KOPT-K1 (cell line): ENCODE results near the gene DFFB.
A peak's percentile ranks its signal among the peaks of the same experiment; 100 is the strongest.

Source experiments
- H3K27ac ChIP-seq: fragments of 200-600 bp; sonication (generic); 2 replicates; pipeline ENCODE4 v1.5.1; 2016; ENCODE audit warnings: antibody characterized with exemption, mild to moderate bottlenecking, low read depth, low read length; ENCODE audit not compliant: poor library complexity, severe bottlenecking
- H3K36me3 ChIP-seq: fragments of 200-600 bp; sonication (generic); 2 replicates; pipeline ENCODE4 v1.5.1; 2017; ENCODE audit warnings: antibody characterized with exemption, mild to moderate bottlenecking, low read length, moderate library complexity; ENCODE audit not compliant: insufficient read depth
- H3K9me3 ChIP-seq: fragments of 200-600 bp; sonication (generic); 2 replicates; pipeline ENCODE4 v1.5.1; 2017; ENCODE audit warnings: antibody characterized with exemption, low read length, mild to moderate bottlenecking; ENCODE audit not compliant: insufficient read depth, poor library complexity, severe bottlenecking

Gene DFFB

GRCh38 chr1:3850857-3851256, 6.4 kb upstream of the DFFB start:
- Histone ChIP-seq H3K27ac (no peak overlapping the region), H3K36me3 (peaks cover 59% of the 10 kb centered on the region), H3K9me3 (no peaks in the 10 kb centered on the region)

- H3K27ac ChIP-seq, result no peak overlapping the region
- peaks cover 55% of the 10 kb centered on the region for H3K36me3 ChIP-seq
- no peaks in the 10 kb centered on the region for H3K9me3 ChIP-seq
Observed at GRCh38 chr1:3851292-3851691, 6.0 kb upstream of the DFFB start.

DNA sequence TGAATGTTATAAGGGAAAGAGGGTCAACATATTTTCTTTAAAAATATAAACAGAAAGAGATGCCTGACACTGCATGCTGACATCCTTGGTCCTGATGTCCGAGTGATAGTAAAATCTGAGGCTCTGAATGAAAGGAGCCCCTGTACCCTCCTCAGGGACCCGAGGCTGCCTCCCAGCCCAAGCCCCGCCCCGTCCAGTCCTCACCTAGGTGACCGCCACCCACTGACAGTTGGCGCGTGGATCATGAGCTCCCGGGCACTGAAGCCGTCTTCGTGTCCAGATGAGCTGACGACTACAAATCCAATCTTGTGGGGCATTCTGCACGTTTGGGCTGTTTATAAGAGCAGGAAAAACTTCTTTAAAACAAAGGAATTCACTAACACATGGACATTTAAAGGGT, 5.2 kb upstream of the DFFB start:
- peaks cover 48% of the 10 kb centered on the region for H3K36me3 ChIP-seq

GRCh38 chr1:3852711-3853485, 4.4 kb upstream of the DFFB start:
- H3K27ac ChIP-seq, result no peak overlapping the region
- H3K9me3 ChIP-seq, result no peaks in the 10 kb centered on the region
- peaks cover 40% of the 10 kb centered on the region for H3K36me3 ChIP-seq

More for the DNA sequence above, 5.2 kb upstream of the DFFB start:
- no peaks in the 10 kb centered on the region for H3K9me3 ChIP-seq
- no peak overlapping the region for H3K27ac ChIP-seq

- Histone ChIP-seq H3K36me3 (no peaks in the 10 kb centered on the region), H3K27ac (peak overlapping the region; percentile 43), H3K9me3 (no peaks in the 10 kb centered on the region)
Observed at GRCh38 chr1:3857791-3858129, 484 bp downstream of the DFFB start.

- no peaks in the 10 kb centered on the region for H3K36me3 ChIP-seq
Observed at GRCh38 chr1:3858231-3858981, 1.1 kb downstream of the DFFB start.

DNA sequence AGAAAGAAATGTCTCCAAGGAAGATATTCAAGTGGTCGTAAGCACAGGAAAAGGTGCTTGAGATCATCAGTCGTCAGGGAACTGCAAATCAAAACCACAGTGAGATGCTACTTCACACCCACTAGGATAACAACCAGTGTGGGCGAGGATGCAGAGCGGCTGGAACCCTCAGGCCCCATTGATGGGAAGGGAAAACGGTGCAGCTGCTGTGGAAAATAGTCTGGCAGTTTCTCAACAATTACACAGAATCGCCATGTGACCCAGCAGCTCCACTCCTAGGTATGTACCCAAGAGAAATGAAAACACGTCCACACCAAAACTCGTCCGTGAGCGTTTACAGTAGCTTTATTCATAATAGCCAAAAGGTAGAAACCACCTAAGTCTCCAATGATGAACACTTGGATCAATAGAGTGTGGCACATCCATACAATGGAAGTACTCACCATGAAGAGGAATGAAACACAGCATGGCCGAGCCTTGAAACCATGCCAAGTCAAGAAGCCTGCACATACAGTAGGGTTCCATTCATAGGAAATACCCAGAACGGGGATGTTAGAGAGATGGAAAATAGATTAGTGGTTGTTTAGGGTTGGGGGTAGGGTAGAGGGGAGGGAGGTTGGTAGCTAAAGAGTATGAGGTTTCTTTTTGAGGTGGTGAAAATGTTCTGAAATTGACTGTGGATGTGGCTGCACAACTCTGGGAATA, 6.1 kb downstream of the DFFB start:
- Histone ChIP-seq H3K36me3 (no peaks in the 10 kb centered on the region; the same call in 1 of the 2 replicates), H3K27ac (no peak overlapping the region), H3K9me3 (no peaks in the 10 kb centered on the region)

More at GRCh38 chr1:3858231-3858981, 1.1 kb downstream of the DFFB start:
- Histone ChIP-seq H3K27ac (no peak overlapping the region), H3K9me3 (no peaks in the 10 kb centered on the region)

DNA sequence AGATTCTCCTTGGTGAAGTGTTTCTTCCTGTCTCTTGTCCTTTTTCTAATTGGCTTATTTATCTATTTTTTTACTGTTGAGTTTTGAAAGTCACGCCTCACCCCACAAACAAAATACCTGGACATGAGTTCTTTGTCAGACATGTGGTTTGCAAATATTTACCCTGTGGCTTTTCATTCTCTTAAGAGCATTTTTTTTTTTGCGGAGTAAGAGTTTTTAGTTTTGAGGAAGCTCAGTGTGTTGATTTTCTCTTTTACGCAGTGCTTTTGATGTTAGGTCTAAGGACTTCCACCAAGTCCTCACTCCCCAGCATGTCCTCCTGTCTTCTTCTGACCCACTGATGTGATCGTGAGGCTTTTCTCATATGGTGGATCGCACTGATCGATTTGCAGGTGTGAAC, 7.6 kb downstream of the DFFB start:
- no peaks in the 10 kb centered on the region; the same call in 1 of the 2 replicates for H3K36me3 ChIP-seq
- no peaks in the 10 kb centered on the region for H3K9me3 ChIP-seq
- H3K27ac ChIP-seq, result no peak overlapping the region

GRCh38 chr1:3865606-3866160, 8.4 kb downstream of the DFFB start:
- Histone ChIP-seq H3K9me3 (no peaks in the 10 kb centered on the region), H3K27ac (no peak overlapping the region), H3K36me3 (no peaks in the 10 kb centered on the region; the same call in 1 of the 2 replicates)

- no peaks in the 10 kb centered on the region for H3K9me3 ChIP-seq
- H3K36me3 ChIP-seq, result no peaks in the 10 kb centered on the region; the same call in 1 of the 2 replicates
Observed at GRCh38 chr1:3868464-3869006, 11.3 kb downstream of the DFFB start.

GRCh38 chr1:3869751-3870301, 12.6 kb downstream of the DFFB start:
- H3K9me3 ChIP-seq, result no peaks in the 10 kb centered on the region
- peaks cover 3% of the 10 kb centered on the region; the same call in 1 of the 2 replicates for H3K36me3 ChIP-seq
- no peak overlapping the region for H3K27ac ChIP-seq

More at GRCh38 chr1:3868464-3869006, 11.3 kb downstream of the DFFB start:
- no peak overlapping the region for H3K27ac ChIP-seq

- Histone ChIP-seq H3K27ac (no peak overlapping the region), H3K36me3 (peaks cover 4% of the 10 kb centered on the region; the same call in 1 of the 2 replicates), H3K9me3 (no peaks in the 10 kb centered on the region)
Observed at GRCh38 chr1:3871451-3871805, 14.2 kb downstream of the DFFB start.

DNA sequence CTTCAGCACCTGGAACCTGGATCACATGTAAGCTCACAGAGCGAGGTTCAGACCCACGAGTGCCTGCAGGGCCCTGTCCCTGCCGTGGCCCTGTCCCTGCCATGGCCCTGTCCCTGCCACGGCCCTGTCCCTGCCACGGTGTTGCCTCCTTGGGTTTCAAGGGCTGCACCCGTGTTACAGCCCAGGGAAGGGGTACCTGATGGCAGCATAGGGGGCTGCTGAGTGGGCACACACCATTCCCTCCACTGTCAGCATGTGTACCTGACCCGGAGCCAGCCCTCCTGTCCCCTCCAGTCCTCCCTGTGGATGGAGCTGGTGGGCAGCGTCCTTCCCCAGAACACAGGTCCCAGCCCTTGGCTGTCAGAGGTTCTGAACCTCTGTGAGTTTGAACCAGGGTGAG, 15.3 kb downstream of the DFFB start:
- peaks cover 4% of the 10 kb centered on the region; the same call in 1 of the 2 replicates for H3K36me3 ChIP-seq
- H3K27ac ChIP-seq, result no peak overlapping the region
- no peaks in the 10 kb centered on the region for H3K9me3 ChIP-seq

DNA sequence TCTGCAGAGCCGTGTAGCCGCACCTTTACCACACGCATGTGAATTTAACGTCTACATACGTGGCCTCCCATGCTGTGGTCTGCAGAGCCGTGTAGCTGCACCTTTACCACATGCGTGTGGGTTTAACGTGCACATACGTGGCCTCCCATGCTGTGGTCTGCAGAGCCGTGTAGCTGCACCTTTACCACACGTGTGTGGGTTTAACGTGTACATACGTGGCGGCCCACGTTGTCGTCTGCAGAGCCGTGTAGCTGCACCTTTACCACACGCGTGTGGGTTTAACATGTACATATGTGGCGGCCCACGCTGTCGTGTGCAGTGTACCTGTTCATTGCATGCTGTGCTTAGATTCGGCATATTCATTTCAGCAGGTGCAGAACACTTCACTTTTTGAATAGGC, 17.5 kb downstream of the DFFB start:
- Histone ChIP-seq H3K36me3 (peaks cover 10% of the 10 kb centered on the region; the same call in 1 of the 2 replicates), H3K9me3 (peaks cover 8% of the 10 kb centered on the region), H3K27ac (no peak overlapping the region)
